Vagina (tissue), 2 donors: ENCODE measurements around the gene ADPRHL1.
"Not testable (repeated sequence)": the region's sequence is repeated elsewhere in the genome, so short reads cannot be mapped to it uniquely, and the experiment has no call there.

Source experiments
- POLR2A ChIP-seq, 2 donors: fragments of 450-650 bp; IDR thresholded peaks; one replicate each; pipeline ENCODE4 v1.6.1; 2017; ENCODE audit warnings: antibody characterized with exemption in 2 of 2, mild to moderate bottlenecking in 2 of 2, moderate library complexity in 2 of 2
- TF ChIP-seq, protein P1 (sequence below), 3 experiments: fragments of 450-650 bp in 2 of 3; fragments of 200-600 bp in 1 of 3; sonication (generic) in 1 of 3; IDR thresholded peaks; one replicate each; pipeline ENCODE4 v1.5.1; 2017 to 2019; ENCODE audit warnings: antibody characterized with exemption in 3 of 3, mild to moderate bottlenecking in 2 of 3, moderate library complexity in 2 of 3

DNA sequence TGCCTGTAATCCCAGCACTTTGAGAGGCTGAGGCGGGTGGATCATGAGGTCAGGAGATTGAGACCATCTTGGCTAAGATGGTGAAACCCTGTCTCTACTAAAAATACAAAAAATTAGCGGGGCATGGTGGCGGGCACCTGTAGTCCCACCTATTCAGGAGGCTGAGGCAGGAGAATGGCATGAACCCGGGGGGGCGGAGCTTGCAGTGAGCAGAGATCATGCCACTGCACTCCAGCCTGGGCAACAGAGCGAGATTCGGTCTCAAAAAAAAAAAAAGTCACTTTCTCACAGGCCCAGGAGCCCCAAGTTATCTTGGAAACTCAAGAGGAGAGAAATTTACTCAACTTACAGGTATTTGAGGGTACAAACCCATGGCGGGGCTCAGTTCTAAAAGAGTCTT, 63.7 kb downstream of the ADPRHL1 start:
- not testable (repeated sequence) for TF ChIP-seq POLR2A (IDR thresholded peaks at IDR 0.05)
- TF ChIP-seq, protein P1, sequence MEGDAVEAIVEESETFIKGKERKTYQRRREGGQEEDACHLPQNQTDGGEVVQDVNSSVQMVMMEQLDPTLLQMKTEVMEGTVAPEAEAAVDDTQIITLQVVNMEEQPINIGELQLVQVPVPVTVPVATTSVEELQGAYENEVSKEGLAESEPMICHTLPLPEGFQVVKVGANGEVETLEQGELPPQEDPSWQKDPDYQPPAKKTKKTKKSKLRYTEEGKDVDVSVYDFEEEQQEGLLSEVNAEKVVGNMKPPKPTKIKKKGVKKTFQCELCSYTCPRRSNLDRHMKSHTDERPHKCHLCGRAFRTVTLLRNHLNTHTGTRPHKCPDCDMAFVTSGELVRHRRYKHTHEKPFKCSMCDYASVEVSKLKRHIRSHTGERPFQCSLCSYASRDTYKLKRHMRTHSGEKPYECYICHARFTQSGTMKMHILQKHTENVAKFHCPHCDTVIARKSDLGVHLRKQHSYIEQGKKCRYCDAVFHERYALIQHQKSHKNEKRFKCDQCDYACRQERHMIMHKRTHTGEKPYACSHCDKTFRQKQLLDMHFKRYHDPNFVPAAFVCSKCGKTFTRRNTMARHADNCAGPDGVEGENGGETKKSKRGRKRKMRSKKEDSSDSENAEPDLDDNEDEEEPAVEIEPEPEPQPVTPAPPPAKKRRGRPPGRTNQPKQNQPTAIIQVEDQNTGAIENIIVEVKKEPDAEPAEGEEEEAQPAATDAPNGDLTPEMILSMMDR (IDR thresholded peaks at IDR 0.05) = not testable (repeated sequence)
